HepG2 (cell line): Measurements from ENCODE around the gene ATRAID. TPM values are rescaled to one million over a fixed set of nuclear protein-coding genes. Genes with fewer than 3 reads are reported as not detected.

ENCODE experiments used
- ATAC-seq: fragments of 200-7000 bp; cut with Tn5 transposase; 3 replicates; pipeline ENCODE4 v1.9.1; 2020; ENCODE audit warnings: mild to moderate bottlenecking, moderate library complexity
- BruUV-seq: library from RNA; stranded (reverse); fragments of 400-500 nt; replicated peaks from 2 replicates; lab custom pipeline; 2021; lab: Mats Ljungman, UMichigan
- CTCF ChIA-PET: fragments of 300-600 bp; formaldehyde crosslinking; extraction: SDS; loops from one replicate; lab custom pipeline; 2021; ENCODE audit warnings: low total read pairs, inconsistent platforms, low intra/inter-chr PET ratio; lab: Yijun Ruan, JAX
- POLR2A ChIA-PET: fragments of 350-600 bp; sonication (Branson Sonifier 250); formaldehyde crosslinking; loops from one replicate; lab custom pipeline; 2020; ENCODE audit warnings: antibody characterized with exemption, inconsistent platforms; lab: Yijun Ruan, JAX
- DNase-seq: peaks from one replicate; pipeline ENCODE4 v3.0.0-alpha.2; 2015; ENCODE audit warnings: low spot score
- FAIRE-seq: peaks from 3 replicates; lab custom pipeline; 2011; peaks lifted over from hg19 to GRCh38; lab: Jason Lieb, UNC
- H2AFZ ChIP-seq: one replicate; pipeline ENCODE4 v1.6.1; 2011; ENCODE audit warnings: low read length, inconsistent platforms
- H3K27ac ChIP-seq: fragments of 300-600 bp; 3 replicates; pipeline ENCODE4 v1.8.0; 2011; ENCODE audit warnings: mixed run types, mild to moderate bottlenecking, mixed read lengths, low read length, inconsistent platforms; ENCODE audit not compliant: insufficient read depth; ENCODE audit errors: extremely low read length
- H3K27me3 ChIP-seq, 2 experiments: fragments of 200-600 bp in 1 of 2; 2 replicates in 1 of 2; 3 replicates in 1 of 2; pipeline versions ENCODE4 v1.6.0 to v1.8.0; 2011; ENCODE audit warnings: low read length in 2 of 2, mild to moderate bottlenecking in 2 of 2, moderate library complexity in 2 of 2, inconsistent platforms in 1 of 2; ENCODE audit not compliant: insufficient read depth in 2 of 2, control insufficient read depth in 1 of 2
- H3K36me3 ChIP-seq, 2 experiments: fragments of 200-600 bp in 1 of 2; replicated peaks in 1 of 2; 2 replicates in 1 of 2; 3 replicates in 1 of 2; pipeline versions ENCODE4 v1.5.1 to v1.8.0; 2011; ENCODE audit warnings: low read length in 2 of 2, inconsistent platforms in 1 of 2; ENCODE audit not compliant: insufficient read depth in 2 of 2, control insufficient read depth in 1 of 2
- H3K4me1 ChIP-seq: 2 replicates; pipeline ENCODE4 v1.5.1; 2012; ENCODE audit warnings: low read length, inconsistent platforms; ENCODE audit not compliant: insufficient read depth
- H3K4me2 ChIP-seq: 2 replicates; pipeline ENCODE4 v1.6.0; 2011; ENCODE audit warnings: low read depth, low read length, inconsistent platforms
- H3K4me3 ChIP-seq, 3 experiments: fragments of 200-600 bp in 1 of 3; sonication (generic), shearing (Covaris generic) in 1 of 3; replicated peaks in 1 of 3; 2 replicates each; pipeline ENCODE4 v1.5.1; 2011 to 2016; ENCODE audit warnings: low read length in 3 of 3, inconsistent platforms in 2 of 3, low read depth in 2 of 3, mild to moderate bottlenecking in 2 of 3, control low read depth in 1 of 3, mixed read lengths in 1 of 3; ENCODE audit not compliant: insufficient read depth in 1 of 3
- H3K79me2 ChIP-seq: one replicate; pipeline ENCODE4 v1.6.1; 2011; ENCODE audit warnings: low read length, inconsistent platforms; ENCODE audit not compliant: insufficient read depth
- H3K9ac ChIP-seq: 2 replicates; pipeline ENCODE4 v1.6.0; 2011; ENCODE audit warnings: mild to moderate bottlenecking, low read depth, low read length, inconsistent platforms; ENCODE audit not compliant: insufficient read depth
- H3K9me3 ChIP-seq: 2 replicates; pipeline ENCODE4 v1.5.1; 2012; ENCODE audit warnings: mild to moderate bottlenecking, low read length
- H4K20me1 ChIP-seq: 2 replicates; pipeline ENCODE4 v1.6.0; 2011; ENCODE audit warnings: inconsistent platforms, mild to moderate bottlenecking, low read length, moderate library complexity; ENCODE audit not compliant: insufficient read depth
- ARNTL ChIP-seq: sonication (generic); formaldehyde crosslinking; IDR thresholded peaks from 2 replicates; pipeline ENCODE4 v1.4.0; 2020; ENCODE audit warnings: mild to moderate bottlenecking, missing genetic modification reagents
- BCLAF1 ChIP-seq: fragments of 450-650 bp; IDR thresholded peaks from 2 replicates; pipeline ENCODE4 v1.6.1; 2017; ENCODE audit warnings: mild to moderate bottlenecking
- ETV6 ChIP-seq: sonication (generic); formaldehyde crosslinking; conservative IDR thresholded peaks from 2 replicates; pipeline ENCODE4 v1.4.0; 2020; ENCODE audit warnings: missing genetic modification reagents
- HMGA1 ChIP-seq: sonication (generic); formaldehyde crosslinking; conservative IDR thresholded peaks from 2 replicates; pipeline ENCODE4 v1.4.0; 2020; ENCODE audit warnings: missing genetic modification reagents
- MLLT10 ChIP-seq: sonication (generic); formaldehyde crosslinking; IDR thresholded peaks from 2 replicates; pipeline ENCODE4 v1.4.0; 2020; ENCODE audit warnings: missing genetic modification reagents
- MYPOP ChIP-seq: sonication (generic); formaldehyde crosslinking; IDR thresholded peaks from 2 replicates; pipeline ENCODE4 v1.8.1; 2023; ENCODE audit warnings: mild to moderate bottlenecking, moderate library complexity, missing genetic modification reagents
- PRPF4 ChIP-seq: fragments of 200-400 bp; formaldehyde crosslinking; IDR thresholded peaks from 2 replicates; pipeline ENCODE4 v1.6.1; 2016; ENCODE audit warnings: low read length, low read depth; ENCODE audit not compliant: poor library complexity, severe bottlenecking
- SMC3 ChIP-seq: IDR thresholded peaks from 2 replicates; pipeline ENCODE4 v1.6.1; 2011; ENCODE audit warnings: low read length, improper control_type of control experiment
- SP2 ChIP-seq: sonication (generic); formaldehyde crosslinking; IDR thresholded peaks from 2 replicates; pipeline ENCODE4 v1.5.1; 2020; ENCODE audit warnings: mild to moderate bottlenecking, missing genetic modification reagents
- SRSF4 ChIP-seq: fragments of 200-400 bp; formaldehyde crosslinking; IDR thresholded peaks from one replicate; pipeline ENCODE4 v1.6.1; 2018; ENCODE audit warnings: mild to moderate bottlenecking, low read depth, low read length, moderate library complexity; ENCODE audit not compliant: poor library complexity, severe bottlenecking
- SUZ12 ChIP-seq: fragments of 150-350 bp; IDR thresholded peaks from 2 replicates; pipeline ENCODE4 v1.6.1; 2014; ENCODE audit warnings: low read depth, low read length
- TGIF2 ChIP-seq: IDR thresholded peaks from 2 replicates; pipeline ENCODE4 v1.6.1; 2016; ENCODE audit warnings: control low read depth, missing compliant biosample characterization
- THRA ChIP-seq: sonication (generic); formaldehyde crosslinking; IDR thresholded peaks from 2 replicates; pipeline ENCODE4 v1.4.0; 2020; ENCODE audit warnings: missing genetic modification reagents, borderline replicate concordance
- ZNF142 ChIP-seq: sonication (generic); formaldehyde crosslinking; IDR thresholded peaks from 2 replicates; pipeline ENCODE4 v1.4.0; 2020; ENCODE audit warnings: missing genetic modification reagents
- ZNF567 ChIP-seq: sonication (generic); formaldehyde crosslinking; IDR thresholded peaks from 2 replicates; pipeline ENCODE4 v1.8.1; 2023; ENCODE audit warnings: mild to moderate bottlenecking, missing genetic modification reagents, borderline replicate concordance
- WGBS: methylation state at CpG from one replicate; pipeline ENCODE4 v1.1.6; 2017; ENCODE audit warnings: low lambda C conversion rate; 5-methylcytosine and 5-hydroxymethylcytosine counted together
- in situ Hi-C: cut with HindIII; loops from 2 replicates; pipeline ENCODE4 v1.10.0; 2017; ENCODE audit warnings: low pct_unique_long_range_greater_than_20kb; ENCODE audit not compliant: extremely low pct_ligation_motif_present
- intact Hi-C: fragments of 100-400 bp; cut with micrococcal nuclease; formaldehyde crosslinking; loops from one replicate; pipeline ENCODE4 v1.10.0; 2022; ENCODE audit not compliant: unreplicated experiment
- polyA plus RNA-seq, 8 experiments: library from polyadenylated mRNA; depleted of rRNA in 3 of 8; stranded (reverse) in 7 of 8; unstranded in 1 of 8; fragments of >200 nt; fragmentation: Illumina TruSeq in 4 of 8; extraction: Trizol in 4 of 8; gene quantifications; 2 replicates each; pipeline versions ENCODE4 v1.2.1 to v1.2.3, GENCODE V29; 2011 to 2016; ENCODE audit warnings: low read depth in 4 of 8, missing spikeins in 1 of 8, mixed read lengths in 1 of 8; ENCODE audit not compliant: insufficient read depth in 1 of 8
- total RNA-seq, 5 experiments: library from RNA; depleted of rRNA; stranded (reverse); fragments of >200 nt; fragmentation: Illumina TruSeq; extraction: Trizol; gene quantifications; 2 replicates each; pipeline ENCODE4 v1.2.3, GENCODE V29; 2016; ENCODE audit warnings: low read depth in 1 of 5

ATRAID gene
- total and polyA plus RNA-seq, 2 of the 13 experiments (the other 11 are each of a cell fraction or from before 2014, with no cell fraction given) = 207 to 382 TPM

- peaks cover 58 to 78% of the 10 kb centered on the region in 2 experiments for H3K36me3 ChIP-seq
- no peak overlapping the region for H2AFZ ChIP-seq
- no peak overlapping the region for H3K4me2 ChIP-seq
- no peak overlapping the region for H3K27ac ChIP-seq
- in situ Hi-C loops (no loop called here), intact Hi-C loops (no loop called here)
- no peaks in the 10 kb centered on the region for H4K20me1 ChIP-seq
- no TSS peak for BruUV-seq
- CTCF ChIA-PET = no interaction called here
- H3K27me3 ChIP-seq = no peaks in the 10 kb centered on the region
- no peak overlapping the region for H3K4me3 ChIP-seq
- H3K9me3 ChIP-seq = no peaks in the 10 kb centered on the region
- DNase-seq = no peak
- FAIRE-seq = no peak
- peaks cover 9% of the 10 kb centered on the region; the same call in 1 of the 2 replicates for H3K4me1 ChIP-seq
- 97% methylated on average over 13 of the region's 13 CpGs for WGBS
- no peak for ATAC-seq
- H3K9ac ChIP-seq = no peak overlapping the region
- POLR2A ChIA-PET = interaction anchor here (0.5 kb wide), 1 partner anchor 21 kb away, joined by 3 read pairs; no protein-coding TSS in a partner anchor
- no peaks in the 10 kb centered on the region for H3K79me2 ChIP-seq
- TF ChIP-seq THRA (CRISPR knock-in tag) = no peak
- TF ChIP-seq MYPOP (CRISPR knock-in tag) = no peak
- no peak for TF ChIP-seq SRSF4
- no peak for TF ChIP-seq PRPF4
- TF ChIP-seq ZNF567 (CRISPR knock-in tag) = no peak
- no peak for TF ChIP-seq BCLAF1
- TF ChIP-seq ZNF142 (CRISPR knock-in tag) = no peak
- TF ChIP-seq HMGA1 (CRISPR knock-in tag) = no peak
- no peak for TF ChIP-seq SP2 (CRISPR knock-in tag)
- no peak for TF ChIP-seq SUZ12
- no peak for TF ChIP-seq ETV6 (CRISPR knock-in tag)
- TF ChIP-seq SMC3 = no peak
- TF ChIP-seq TGIF2 = no peak
- no peak for TF ChIP-seq MLLT10 (CRISPR knock-in tag)
- TF ChIP-seq ARNTL (CRISPR knock-in tag) = no peak
These were observed 20.1 kb downstream of the ATRAID start for GRCh38 chr2:27231921-27232320.
